Fibroblast of lung (primary cell): ENCODE measurements around the gene DNAJA3. TPM values are rescaled to one million over a fixed set of nuclear protein-coding genes. Genes with fewer than 3 reads are reported as not detected.
"Not testable (repeated sequence)": the region's sequence is repeated elsewhere in the genome, so short reads cannot be mapped to it uniquely, and the experiment has no call there.

ENCODE experiments used
- DNase-seq, 2 donors: peaks; one replicate each; pipeline versions ENCODE4 v3.0.0 to v3.0.0-alpha.2; 2010; ENCODE audit warnings: low read depth in 2 of 2
- H2AFZ ChIP-seq: 2 replicates; pipeline ENCODE4 v1.5.1; 2012; ENCODE audit warnings: low read length, control low read depth, inconsistent platforms
- H3K27ac ChIP-seq: 2 replicates; pipeline ENCODE4 v1.5.1; 2011; ENCODE audit warnings: low read length, control low read depth; ENCODE audit not compliant: insufficient read depth
- H3K27me3 ChIP-seq: 2 replicates; pipeline ENCODE4 v1.5.1; 2011; ENCODE audit warnings: mild to moderate bottlenecking, low read length; ENCODE audit not compliant: control insufficient read depth, insufficient read depth
- H3K36me3 ChIP-seq: 2 replicates; pipeline ENCODE4 v1.5.1; 2011; ENCODE audit warnings: low read length; ENCODE audit not compliant: control insufficient read depth, insufficient read depth
- H3K4me1 ChIP-seq: 2 replicates; pipeline ENCODE4 v1.5.1; 2011; ENCODE audit warnings: low read length; ENCODE audit not compliant: control insufficient read depth, insufficient read depth; ENCODE audit errors: extremely low read depth
- H3K4me2 ChIP-seq: 2 replicates; pipeline ENCODE4 v1.5.1; 2011; ENCODE audit warnings: low read length, control low read depth; ENCODE audit not compliant: insufficient read depth; ENCODE audit errors: extremely low read depth
- H3K4me3 ChIP-seq, 4 experiments: fragments of 200-600 bp in 1 of 4; sonication (generic) in 1 of 4; replicated peaks in 1 of 4; 2 replicates each; pipeline ENCODE4 v1.5.1; 2011 to 2016; ENCODE audit warnings: low read length in 4 of 4, low read depth in 3 of 4, mild to moderate bottlenecking in 3 of 4, control low read depth in 2 of 4, inconsistent platforms in 1 of 4, mixed read lengths in 1 of 4; ENCODE audit not compliant: insufficient read depth in 1 of 4; ENCODE audit errors: control extremely low read depth in 1 of 4
- H3K79me2 ChIP-seq: 2 replicates; pipeline ENCODE4 v1.5.1; 2012; ENCODE audit warnings: mild to moderate bottlenecking, low read length, inconsistent platforms; ENCODE audit not compliant: control insufficient read depth, insufficient read depth
- H3K9ac ChIP-seq: 2 replicates; pipeline ENCODE4 v1.5.1; 2011; ENCODE audit warnings: mild to moderate bottlenecking, low read length, control low read depth; ENCODE audit not compliant: insufficient read depth
- H3K9me3 ChIP-seq: 2 replicates; pipeline ENCODE4 v1.5.1; 2012; ENCODE audit warnings: low read depth, low read length; ENCODE audit not compliant: control insufficient read depth, insufficient read depth
- H4K20me1 ChIP-seq: 2 replicates; pipeline ENCODE4 v1.5.1; 2011; ENCODE audit warnings: low read length; ENCODE audit not compliant: control insufficient read depth, insufficient read depth; ENCODE audit errors: extremely low read depth
- EZH2 ChIP-seq: IDR thresholded peaks from 2 replicates; pipeline ENCODE4 v1.5.1; 2012; ENCODE audit warnings: low read length, control low read depth, mild to moderate bottlenecking; ENCODE audit errors: missing control alignments
- polyA plus RNA-seq, 2 donors: library from polyadenylated mRNA; depleted of rRNA in 1 of 2; stranded (reverse) in 1 of 2; unstranded in 1 of 2; fragments of >200 nt; gene quantifications; 2 replicates each; pipeline ENCODE4 v1.2.1, GENCODE V29; 2011 to 2012; ENCODE audit warnings: missing spikeins in 1 of 2
- total RNA-seq: library from RNA; depleted of rRNA; stranded (reverse); fragments of >200 nt; gene quantifications from 2 replicates; pipeline ENCODE4 v1.2.1, GENCODE V29; 2014
- TF ChIP-seq, protein P1 (sequence below), 2 donors: IDR thresholded peaks in 1 of 2; conservative IDR thresholded peaks in 1 of 2; 1 replicate in 1 of 2; 2 replicates in 1 of 2; pipeline ENCODE4 v1.5.1; 2011 to 2012; ENCODE audit warnings: low read length in 2 of 2, control low read depth in 1 of 2, inconsistent platforms in 1 of 2, low read depth in 1 of 2, mild to moderate bottlenecking in 1 of 2

The DNAJA3 gene
- total and polyA plus RNA-seq, 2 donors (not counting 1 experiment from before 2014, with no cell fraction given) = 27.8 to 66.1 TPM

DNA sequence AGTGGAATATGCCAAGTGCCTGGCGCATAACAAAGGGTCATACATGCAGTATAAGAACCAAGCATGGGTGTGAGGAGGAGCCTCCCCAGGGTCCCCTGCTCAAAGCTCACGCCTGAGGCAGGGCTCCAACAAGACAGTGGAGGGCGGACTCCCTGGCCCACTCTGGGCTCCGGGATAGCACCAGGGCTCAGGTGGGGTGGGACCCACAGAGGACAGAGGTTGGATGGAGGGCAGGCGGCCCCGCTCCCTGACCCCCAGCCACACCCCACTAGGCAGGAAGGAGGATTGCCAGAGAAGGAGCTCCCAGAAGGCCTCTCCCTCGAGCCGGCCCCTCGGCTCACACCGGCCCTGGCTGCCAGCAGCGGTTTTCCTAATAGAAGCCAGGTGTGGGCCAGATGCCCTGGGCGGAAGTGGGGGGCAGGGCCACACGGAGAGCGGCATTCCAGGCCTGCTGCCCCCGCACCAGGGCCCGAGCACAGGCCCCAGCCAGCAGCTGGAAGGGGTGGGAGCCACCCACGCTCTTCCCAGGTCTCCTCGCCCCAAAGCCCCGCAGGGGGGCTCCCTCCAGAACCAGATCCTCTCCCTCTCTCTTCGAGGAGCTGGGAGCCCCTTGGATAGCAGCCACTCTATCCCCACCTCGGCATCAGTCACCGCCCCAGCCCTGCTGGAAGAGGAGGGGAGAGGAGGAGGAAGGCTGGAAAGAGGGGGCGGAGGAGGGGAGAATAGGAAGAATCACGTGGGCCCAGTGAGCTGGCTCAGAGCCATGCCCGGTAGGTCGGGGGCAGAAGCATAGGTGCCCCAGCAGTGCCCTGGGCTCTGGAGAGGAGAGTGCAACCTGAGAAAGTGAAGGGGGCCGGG is 33.1 kb upstream of the DNAJA3 start:
- Histone ChIP-seq H2AFZ (no peak overlapping the region), H3K4me1 (peaks cover 47% of the 10 kb centered on the region), H3K4me2 (no peak overlapping the region), H3K36me3 (peaks cover 8% of the 10 kb centered on the region), H3K9ac (peak overlapping the region; percentile 32), H3K27ac (peak overlapping the region; percentile 78), H3K79me2 (no peaks in the 10 kb centered on the region), H4K20me1 (no peaks in the 10 kb centered on the region), H3K4me3 (no peak overlapping the region), H3K9me3 (no peaks in the 10 kb centered on the region), H3K27me3 (no peaks in the 10 kb centered on the region)
- peak; percentile 57 to 85 for DNase-seq
- TF ChIP-seq, protein P1, sequence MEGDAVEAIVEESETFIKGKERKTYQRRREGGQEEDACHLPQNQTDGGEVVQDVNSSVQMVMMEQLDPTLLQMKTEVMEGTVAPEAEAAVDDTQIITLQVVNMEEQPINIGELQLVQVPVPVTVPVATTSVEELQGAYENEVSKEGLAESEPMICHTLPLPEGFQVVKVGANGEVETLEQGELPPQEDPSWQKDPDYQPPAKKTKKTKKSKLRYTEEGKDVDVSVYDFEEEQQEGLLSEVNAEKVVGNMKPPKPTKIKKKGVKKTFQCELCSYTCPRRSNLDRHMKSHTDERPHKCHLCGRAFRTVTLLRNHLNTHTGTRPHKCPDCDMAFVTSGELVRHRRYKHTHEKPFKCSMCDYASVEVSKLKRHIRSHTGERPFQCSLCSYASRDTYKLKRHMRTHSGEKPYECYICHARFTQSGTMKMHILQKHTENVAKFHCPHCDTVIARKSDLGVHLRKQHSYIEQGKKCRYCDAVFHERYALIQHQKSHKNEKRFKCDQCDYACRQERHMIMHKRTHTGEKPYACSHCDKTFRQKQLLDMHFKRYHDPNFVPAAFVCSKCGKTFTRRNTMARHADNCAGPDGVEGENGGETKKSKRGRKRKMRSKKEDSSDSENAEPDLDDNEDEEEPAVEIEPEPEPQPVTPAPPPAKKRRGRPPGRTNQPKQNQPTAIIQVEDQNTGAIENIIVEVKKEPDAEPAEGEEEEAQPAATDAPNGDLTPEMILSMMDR (conservative IDR thresholded peaks at IDR 0.05 in 1 of 2, IDR thresholded peaks at IDR 0.05 in 1 of 2; ENCODE audit: low read depth in 1 of 2, low read length in 2 of 2) = no peak
- no peak for TF ChIP-seq EZH2

DNA sequence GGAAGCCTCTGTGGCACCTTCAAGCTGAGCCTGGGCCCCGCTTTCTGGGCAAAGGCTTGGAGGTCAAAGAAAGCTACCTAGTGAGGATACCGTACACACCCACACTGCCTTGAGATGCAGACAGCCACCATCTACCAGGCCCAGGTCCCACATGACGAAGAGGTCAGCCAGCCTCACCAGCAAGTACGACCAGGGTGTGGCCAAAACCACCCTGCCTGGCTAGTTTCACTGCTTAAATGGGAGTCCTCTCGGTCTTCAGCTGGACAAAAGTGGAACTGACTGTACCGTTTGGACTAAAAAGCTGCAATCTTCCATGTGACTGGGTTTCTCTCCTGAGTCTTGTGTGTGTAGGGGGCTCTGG is 32.4 kb upstream of the DNAJA3 start:
- peak in 1 of 2 donors; percentile 54 for DNase-seq
- TF ChIP-seq EZH2 = no peak
- TF ChIP-seq, protein P1 (conservative IDR thresholded peaks at IDR 0.05 in 1 of 2, IDR thresholded peaks at IDR 0.05 in 1 of 2; ENCODE audit: low read depth in 1 of 2, low read length in 2 of 2) = no peak

DNA sequence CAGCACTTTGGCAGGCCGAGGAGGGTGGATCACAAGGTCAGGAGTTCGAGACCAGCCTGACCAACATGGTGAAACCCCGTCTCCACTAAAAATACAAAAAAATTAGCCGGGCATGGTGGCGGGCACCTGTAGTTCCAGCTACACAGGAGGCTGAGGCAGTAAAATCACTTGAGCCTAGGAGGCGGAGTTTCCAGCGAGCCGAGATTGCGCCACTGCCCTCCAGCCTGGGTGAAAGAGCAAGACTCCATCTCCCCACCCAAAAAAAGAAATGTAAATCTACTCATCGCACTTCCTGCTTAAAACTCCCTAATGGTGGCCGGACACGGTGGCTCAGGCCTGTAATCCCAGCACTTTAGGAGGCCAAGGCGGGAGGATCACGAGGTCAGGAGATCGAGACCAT is 31.8 kb upstream of the DNAJA3 start:
- not testable (repeated sequence) for H3K27ac ChIP-seq, H3K36me3 ChIP-seq, H3K9ac ChIP-seq, H3K79me2 ChIP-seq, H3K9me3 ChIP-seq, H2AFZ ChIP-seq, H3K4me2 ChIP-seq, H3K4me3 ChIP-seq, H3K27me3 ChIP-seq, DNase-seq, H4K20me1 ChIP-seq
- H3K4me1 ChIP-seq = peaks cover 35% of the 10 kb centered on the region

More for the DNA sequence above, 32.4 kb upstream of the DNAJA3 start:
- H3K4me3 ChIP-seq = no peak overlapping the region
- H3K79me2 ChIP-seq = no peaks in the 10 kb centered on the region
- no peaks in the 10 kb centered on the region for H3K9me3 ChIP-seq
- H3K36me3 ChIP-seq = peaks cover 7% of the 10 kb centered on the region
- H4K20me1 ChIP-seq = no peaks in the 10 kb centered on the region
- H3K4me2 ChIP-seq = no peak overlapping the region
- H3K27ac ChIP-seq = peak overlapping the region; percentile 78
- no peak overlapping the region for H3K9ac ChIP-seq
- no peaks in the 10 kb centered on the region for H3K27me3 ChIP-seq
- no peak overlapping the region for H2AFZ ChIP-seq
- H3K4me1 ChIP-seq = peaks cover 41% of the 10 kb centered on the region
